GM19043 (cell line): ENCODE measurements around the gene SH3BP5L.

Source experiments
- ATAC-seq: cut with Tn5 transposase; IDR thresholded peaks from one replicate; pipeline ENCODE4 v1.9.1; 2021; ENCODE audit warnings: low read depth; ENCODE audit not compliant: unreplicated experiment

The SH3BP5L gene

GRCh38 chr1:248825909-248826760 is at the start of gene SH3BP5L:
Gene SH3BP5L, minus strand, starts transcription at chr1:248825915. Its CDS starts 980 bp downstream, at chr1:248824935.
- peak; percentile 92 for ATAC-seq

GRCh38 chr1:248873993-248874533 is 48.3 kb upstream of the SH3BP5L start:
- peak; percentile 65 for ATAC-seq

- ATAC-seq = peak; percentile 68
These were observed 47.8 kb upstream of the SH3BP5L start for GRCh38 chr1:248873409-248873992.

- peak; percentile 36 for ATAC-seq
These were observed 47.2 kb upstream of the SH3BP5L start for GRCh38 chr1:248872752-248873408.

GRCh38 chr1:248871837-248872401 is 46.2 kb upstream of the SH3BP5L start:
- ATAC-seq = no peak

- ATAC-seq = peak; percentile 62
These were observed 37.5 kb upstream of the SH3BP5L start for GRCh38 chr1:248862998-248863881.

GRCh38 chr1:248862695-248862997 is 36.9 kb upstream of the SH3BP5L start:
- peak; percentile 4 for ATAC-seq

GRCh38 chr1:248861616-248862015 is 35.9 kb upstream of the SH3BP5L start:
- ATAC-seq = no peak

- ATAC-seq = no peak
These were observed 34.3 kb upstream of the SH3BP5L start for GRCh38 chr1:248860007-248860406.

- peak; percentile 73 for ATAC-seq
These were observed 33.5 kb upstream of the SH3BP5L start, which contains the start of gene ZNF692 for GRCh38 chr1:248858891-248859889. Gene ZNF692, minus strand, starts transcription at chr1:248859085. Its CDS starts 776 bp downstream, at chr1:248858309.

- ATAC-seq = peak; percentile 28
These were observed 32.6 kb upstream of the SH3BP5L start for GRCh38 chr1:248858096-248858890.

- ATAC-seq = no peak
These were observed 32.0 kb upstream of the SH3BP5L start for GRCh38 chr1:248857749-248858095.

GRCh38 chr1:248857201-248857600 is 31.5 kb upstream of the SH3BP5L start:
- ATAC-seq = no peak

GRCh38 chr1:248856176-248856575 is 30.5 kb upstream of the SH3BP5L start:
- ATAC-seq = no peak

- no peak for ATAC-seq
These were observed 29.9 kb upstream of the SH3BP5L start for GRCh38 chr1:248855580-248855979.

- ATAC-seq = no peak
These were observed 28.1 kb upstream of the SH3BP5L start for GRCh38 chr1:248853663-248854375.
